ENCODE results near the gene FOSB. TPM values are rescaled to one million over a fixed set of nuclear protein-coding genes. Genes with fewer than 3 reads are reported as not detected.

Gene FOSB
- total and polyA plus RNA-seq, 9 of the 15 experiments (the other 6 are each of a cell fraction or from before 2014, with no cell fraction given): 0.11 to 2.7 (median 0.73) TPM

GRCh38 chr19:45455707-45456499, 11.9 kb upstream of the FOSB start (continued):
- no peak for TF ChIP-seq IRF2 (CRISPR knock-in tag; IDR thresholded peaks at IDR 0.05)
- peak; percentile 89 for TF ChIP-seq TEAD4 (IDR thresholded peaks at IDR 0.05; ENCODE audit: low read length)
- TF ChIP-seq TEAD4 (CRISPR knock-in tag; IDR thresholded peaks at IDR 0.05; ENCODE audit: borderline replicate concordance): peak; percentile 95
- peak; percentile 19; the same call in 1 of the 2 replicates for TF ChIP-seq NBN (IDR thresholded peaks at IDR 0.05; ENCODE audit: low read depth)
- no peak for TF ChIP-seq KLF16 (IDR thresholded peaks at IDR 0.05)
- TF ChIP-seq SREBF2 (CRISPR knock-in tag; IDR thresholded peaks at IDR 0.05): no peak
- TF ChIP-seq ZHX1 (conservative IDR thresholded peaks at IDR 0.05; ENCODE audit: low read length): no peak
- 0 out of 2 replicates have a peak, but pooled peaks have one; percentile 34 for TF ChIP-seq ELF2 (CRISPR knock-in tag; IDR thresholded peaks at IDR 0.05)
- TF ChIP-seq ID3 (CRISPR knock-in tag; IDR thresholded peaks at IDR 0.05): no peak
- peak; percentile 34; the same call in 1 of the 2 replicates for TF ChIP-seq ID3 (tag; IDR thresholded peaks at IDR 0.05)
- peak; percentile 86; the same call in 1 of the 2 replicates for TF ChIP-seq ARID4B (CRISPR knock-in tag; IDR thresholded peaks at IDR 0.05)
- no peak for TF ChIP-seq CGGBP1 (CRISPR knock-in tag; IDR thresholded peaks at IDR 0.05)
- TF ChIP-seq NFIC (IDR thresholded peaks at IDR 0.05): peak; percentile 79
- TF ChIP-seq ZBTB8A (IDR thresholded peaks at IDR 0.05; ENCODE audit: partially characterized antibody): no peak
- TF ChIP-seq TBL1XR1 (IDR thresholded peaks at IDR 0.05; ENCODE audit: low read length in 2 of 2): peak in 1 of 2 experiments; percentile 39; a peak in 1 of 4 replicates
- TF ChIP-seq FOXA1 (IDR thresholded peaks at IDR 0.05; ENCODE audit: borderline replicate concordance): no peak
- 0 out of 2 replicates have a peak, but pooled peaks have one; percentile 19 for TF ChIP-seq MITF (IDR thresholded peaks at IDR 0.05)
- no peak for TF ChIP-seq ZNF785 (CRISPR knock-in tag; IDR thresholded peaks at IDR 0.05)
